HG02798 (cell line): Measurements from ENCODE around the gene CACNA1C.
A peak's percentile ranks its signal among the peaks of the same experiment; 100 is the strongest.

ENCODE experiments used
- ATAC-seq: cut with Tn5 transposase; IDR thresholded peaks from one replicate; pipeline ENCODE4 v1.9.1; 2021; ENCODE audit warnings: mild to moderate bottlenecking; ENCODE audit not compliant: unreplicated experiment, poor library complexity

CACNA1C gene

GRCh38 chr12:2372735-2373134, 319.9 kb downstream of the CACNA1C start:
- no peak for ATAC-seq

DNA sequence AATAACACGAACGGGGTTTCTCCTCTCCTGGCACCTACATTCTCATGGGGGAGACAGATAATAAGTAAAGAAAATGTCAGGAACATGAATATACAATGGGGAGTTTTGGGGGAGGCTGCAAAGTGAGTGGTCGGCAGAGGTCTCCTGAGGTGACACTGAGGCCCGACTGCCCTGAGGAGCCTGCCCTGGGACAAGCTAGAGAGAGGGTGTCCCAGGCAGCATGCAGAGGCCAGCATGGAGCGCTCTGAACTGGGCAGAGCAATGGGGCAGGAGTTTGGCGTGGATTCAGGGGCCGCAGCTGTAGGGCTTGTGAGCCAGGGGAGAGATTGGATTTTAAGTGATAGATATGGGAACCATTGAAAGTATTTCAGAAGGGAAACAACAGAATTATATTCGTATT, 320.5 kb downstream of the CACNA1C start:
- no peak for ATAC-seq

GRCh38 chr12:2374092-2374906, 321.5 kb downstream of the CACNA1C start:
- ATAC-seq, result no peak

DNA sequence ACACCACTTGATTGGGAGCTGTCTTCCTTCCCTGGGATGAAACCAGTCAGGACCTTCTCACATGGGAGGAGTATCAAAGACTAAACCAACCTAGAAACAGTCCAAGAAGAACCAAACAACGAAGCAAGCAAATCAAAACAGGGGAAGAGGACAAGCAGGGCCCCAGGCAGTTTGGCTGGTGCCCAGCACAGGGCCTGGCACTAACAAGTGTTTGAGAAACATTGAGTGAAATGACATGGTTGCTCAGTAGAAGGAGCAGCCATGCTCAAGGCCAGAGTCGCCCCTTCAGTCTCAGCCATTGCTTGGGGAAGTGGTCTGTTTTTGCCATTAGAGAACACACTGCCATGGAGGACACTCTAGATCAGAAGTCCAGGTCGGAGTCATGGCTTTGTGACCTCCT, 323.1 kb downstream of the CACNA1C start:
- no peak for ATAC-seq

DNA sequence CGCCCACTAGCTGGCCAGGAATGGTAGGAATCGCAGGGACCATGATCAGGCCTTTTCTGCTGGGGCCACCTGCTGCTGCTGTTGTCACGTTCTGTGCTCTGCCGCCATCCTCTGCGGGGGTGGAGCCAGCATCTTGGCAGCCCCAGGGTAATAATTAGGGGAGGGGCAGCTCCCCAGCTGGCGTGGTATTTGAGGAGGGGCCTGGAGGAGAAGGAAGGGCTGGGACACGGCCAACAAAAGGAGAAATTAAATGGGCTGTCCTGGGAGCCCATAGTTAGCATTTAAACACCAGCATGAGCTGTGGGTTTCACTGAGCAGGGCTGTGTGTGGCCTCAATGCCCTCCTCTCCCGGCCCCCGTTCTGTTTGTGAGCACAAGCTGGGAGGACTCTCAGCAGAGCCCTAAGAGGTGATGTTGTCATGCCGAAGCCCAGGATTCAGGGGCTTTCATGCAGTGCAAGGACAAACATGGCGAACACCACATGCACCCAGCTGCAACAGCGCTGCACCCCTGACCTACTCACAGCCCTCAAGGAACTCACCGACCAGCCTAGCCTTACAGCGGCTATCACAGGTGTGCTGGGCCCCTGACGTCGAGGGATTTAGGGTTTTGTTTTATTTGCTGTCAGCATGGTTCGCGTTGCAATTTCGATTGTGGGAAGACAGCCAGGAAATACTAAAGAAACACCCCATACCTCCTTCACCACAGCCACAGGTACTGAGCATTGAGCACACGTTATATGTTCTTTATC, 324.3 kb downstream of the CACNA1C start:
- no peak for ATAC-seq

DNA sequence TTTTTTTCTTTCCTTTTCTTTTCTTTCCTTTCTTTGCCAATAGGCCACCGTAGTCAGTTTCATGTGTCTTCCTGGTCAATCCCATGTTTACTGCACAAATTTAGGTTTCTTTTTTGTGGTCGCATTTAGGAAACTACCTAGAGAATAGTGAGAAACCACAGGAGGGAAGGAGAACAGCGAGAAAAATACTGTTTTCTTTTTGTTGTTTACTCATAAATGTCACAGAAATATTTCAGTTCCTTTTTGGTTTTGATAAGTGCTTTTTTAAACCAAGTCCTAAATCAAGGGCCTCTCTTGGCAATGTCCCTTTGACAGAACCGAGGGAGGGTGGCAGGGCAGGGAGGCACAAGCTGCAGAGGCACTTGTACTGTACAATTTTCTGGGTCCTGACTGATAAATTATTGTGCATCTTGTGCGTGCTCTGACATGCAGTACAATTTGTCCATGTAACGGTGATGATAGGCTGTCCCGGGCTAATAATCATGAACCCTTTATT, 326.1 kb downstream of the CACNA1C start:
- ATAC-seq, result peak; percentile 45

GRCh38 chr12:2380946-2381345, 328.2 kb downstream of the CACNA1C start:
- no peak for ATAC-seq

GRCh38 chr12:2382370-2383155, 329.8 kb downstream of the CACNA1C start:
- ATAC-seq, result no peak

DNA sequence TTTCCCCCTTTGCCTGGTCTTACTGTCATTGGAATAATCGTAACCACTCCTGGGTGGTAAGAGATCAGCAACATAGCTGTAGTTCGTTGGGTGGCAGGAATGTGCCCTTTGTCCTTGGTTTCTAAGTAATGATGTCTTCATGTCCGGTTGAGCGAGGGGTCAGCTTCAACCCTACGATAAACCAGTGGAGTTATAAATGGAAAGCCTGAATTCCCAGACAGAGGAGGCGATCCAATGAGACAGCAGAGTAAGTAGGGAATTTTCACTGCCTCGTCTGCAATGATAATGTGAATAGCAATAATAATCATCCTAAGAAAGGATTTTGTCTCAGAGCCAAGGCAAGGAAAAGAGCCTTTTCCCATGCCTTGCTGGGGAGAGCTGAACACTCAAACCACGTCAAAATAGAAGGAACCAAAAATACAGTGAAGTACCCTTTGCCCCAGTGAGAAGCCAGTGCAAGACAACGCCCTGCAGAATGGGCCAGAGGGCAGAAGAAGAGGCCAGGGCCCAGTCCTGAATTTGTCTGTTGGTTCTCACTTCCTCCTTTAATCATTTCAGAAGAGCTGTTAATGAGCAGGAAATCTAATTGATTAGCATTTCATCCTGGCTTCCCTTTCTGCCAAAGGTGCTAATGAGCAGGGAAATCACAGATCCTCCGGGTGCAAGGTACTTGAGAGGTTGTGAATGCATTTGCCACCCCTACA, 330.7 kb downstream of the CACNA1C start:
- no peak for ATAC-seq

DNA sequence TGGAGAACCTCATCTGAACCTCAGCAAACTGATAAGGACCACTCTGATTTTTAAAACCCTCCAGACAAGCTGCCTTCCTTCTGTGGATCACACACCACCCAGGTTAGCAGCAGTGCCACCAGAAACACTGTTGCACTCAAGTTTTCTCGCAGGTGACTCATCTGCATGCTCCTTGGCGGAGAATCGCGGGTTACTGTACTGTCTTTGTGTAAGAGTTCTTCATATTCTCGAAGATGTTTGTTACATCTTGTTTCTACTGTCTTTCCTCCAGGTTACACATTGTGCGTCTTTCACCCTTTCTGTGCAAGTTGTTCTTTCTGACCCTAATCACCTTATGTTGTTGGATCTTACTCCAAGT, 331.2 kb downstream of the CACNA1C start:
- ATAC-seq, result no peak

- no peak for ATAC-seq
Measured at GRCh38 chr12:2384533-2385351, 332.0 kb downstream of the CACNA1C start.

- ATAC-seq, result no peak
Measured at GRCh38 chr12:2385529-2385928, 332.7 kb downstream of the CACNA1C start.

GRCh38 chr12:2386566-2386965, 333.8 kb downstream of the CACNA1C start:
- no peak for ATAC-seq

DNA sequence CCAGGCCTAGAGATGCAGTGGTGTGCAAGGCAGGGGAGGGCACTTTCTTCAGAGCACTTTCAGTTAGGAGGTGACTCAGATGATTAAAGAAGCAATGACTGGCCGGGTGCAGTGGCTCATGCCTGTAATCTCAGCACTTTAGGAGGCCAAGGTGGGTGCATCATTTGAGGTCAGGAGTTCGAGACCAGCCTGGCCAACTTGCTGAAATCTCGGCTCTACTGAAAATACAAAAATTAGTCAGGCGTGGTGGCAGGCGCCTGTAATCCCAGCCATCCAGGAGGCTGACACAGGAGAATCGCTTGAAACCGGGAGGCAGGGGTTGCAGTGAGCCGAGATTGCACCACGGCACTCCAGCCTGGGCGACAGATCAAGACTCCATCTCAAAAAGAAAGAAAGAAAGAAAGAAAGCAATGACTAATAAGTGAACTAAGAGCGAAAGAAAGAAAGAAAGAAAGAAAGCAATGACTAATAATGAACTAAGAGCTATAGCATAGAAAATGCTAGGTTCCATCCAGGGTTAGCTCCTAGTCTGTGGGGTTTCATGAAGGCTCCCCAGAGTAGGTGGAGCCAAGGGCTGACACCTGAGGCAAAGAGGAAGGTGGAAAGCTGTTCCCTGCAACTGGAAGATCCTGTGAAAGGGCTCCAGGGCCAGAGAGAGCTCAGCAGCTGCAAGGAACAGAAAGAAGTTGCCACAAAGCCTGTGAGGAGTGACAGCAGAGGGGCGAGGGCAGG, 334.5 kb downstream of the CACNA1C start:
- ATAC-seq, result peak; percentile 55

DNA sequence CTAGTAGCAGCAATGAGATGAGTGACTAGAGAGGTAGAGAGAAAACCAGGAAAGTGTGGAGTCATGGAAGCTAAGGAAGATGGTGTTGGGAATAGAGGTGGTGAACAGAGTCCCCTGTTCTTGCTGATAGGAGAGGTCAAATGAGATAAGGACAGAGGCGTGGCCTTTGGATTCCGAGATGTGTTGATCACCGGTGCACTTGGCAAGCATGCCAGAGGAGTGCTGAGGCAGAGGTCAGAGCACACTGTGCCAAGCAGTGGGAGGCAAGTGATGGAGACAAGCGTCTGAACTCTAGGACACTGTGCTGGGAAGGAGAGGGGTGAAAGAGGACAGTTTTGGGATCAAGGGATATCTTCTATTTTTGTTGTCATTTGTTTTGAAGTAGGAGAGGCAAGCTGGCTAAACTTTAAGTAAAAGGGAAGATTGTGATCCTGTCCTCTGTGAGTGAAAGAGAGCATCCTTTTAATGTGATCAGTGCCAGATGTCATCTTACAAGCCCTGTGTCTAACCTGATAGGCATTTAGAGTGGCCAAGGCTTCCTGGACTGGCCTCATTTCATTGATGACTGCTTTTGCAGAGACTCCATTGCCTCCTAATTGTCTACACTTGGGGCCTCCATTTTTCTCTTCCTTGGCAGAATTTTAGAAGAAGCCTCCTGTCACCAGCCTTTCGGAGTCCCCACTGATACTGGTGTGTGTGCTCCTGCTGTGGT, 336.4 kb downstream of the CACNA1C start:
- ATAC-seq, result no peak

GRCh38 chr12:2390133-2390532, 337.3 kb downstream of the CACNA1C start:
- no peak for ATAC-seq

DNA sequence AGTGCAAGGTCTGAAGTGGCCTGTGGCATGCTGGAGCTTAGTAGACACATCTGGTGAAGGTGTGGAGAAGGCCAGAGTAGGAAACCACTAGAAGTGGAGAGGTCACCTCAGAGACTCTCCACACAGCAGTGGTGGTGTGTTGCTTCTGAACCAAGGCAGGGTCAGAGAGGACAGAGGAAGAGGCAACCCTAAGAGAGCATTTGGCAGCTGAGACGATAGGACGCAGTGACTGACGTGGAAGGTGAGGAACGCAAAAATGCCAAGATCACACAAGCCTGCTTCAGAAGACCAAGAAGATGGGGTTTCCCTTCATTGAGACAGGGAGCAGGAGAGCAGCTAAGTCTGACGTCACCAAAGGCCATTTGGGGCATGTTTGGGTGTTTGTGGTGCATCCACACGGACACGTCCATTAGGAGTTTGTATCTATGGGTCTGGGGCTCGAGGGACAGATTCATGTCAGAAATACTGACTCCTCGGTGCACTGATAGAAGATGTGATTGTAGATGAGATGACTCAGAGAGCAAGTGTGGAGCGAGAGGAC, 338.1 kb downstream of the CACNA1C start:
- no peak for ATAC-seq
